Brain microvascular endothelial cell (primary cell): ENCODE measurements around the gene ASIC2.

Source experiments
- DNase-seq: peaks from one replicate; pipeline ENCODE4 v3.0.0-alpha.2; 2020
- H3K27ac ChIP-seq: fragments of 250-450 bp; sonication (Bioruptor Pico); 2 replicates; pipeline ENCODE4 v1.5.1; 2020; ENCODE audit warnings: mild to moderate bottlenecking, moderate library complexity
- H3K27me3 ChIP-seq: fragments of 250-450 bp; sonication (Bioruptor Pico); replicated peaks from 2 replicates; pipeline ENCODE4 v1.5.1; 2020; ENCODE audit warnings: mild to moderate bottlenecking
- H3K36me3 ChIP-seq: fragments of 250-450 bp; sonication (Bioruptor Pico); replicated peaks from 2 replicates; pipeline ENCODE4 v1.5.1; 2020; ENCODE audit warnings: mild to moderate bottlenecking
- H3K4me3 ChIP-seq: 2 replicates; pipeline ENCODE4 v1.5.1; 2011; ENCODE audit warnings: low read depth, mild to moderate bottlenecking, control low read depth, low read length, moderate library complexity
- CTCF ChIP-seq: IDR thresholded peaks from 2 replicates; pipeline ENCODE4 v1.5.1; 2011; ENCODE audit warnings: low read depth, mild to moderate bottlenecking, moderate library complexity, low read length, control low read depth, inconsistent platforms; ENCODE audit errors: missing control alignments
- in situ Hi-C: cut with HindIII; loops from 2 replicates; pipeline ENCODE4 v1.10.0; 2017; ENCODE audit warnings: low sequenced_read_pairs, low pct_ligation_motif_present

ASIC2 gene

GRCh38 chr17:33106525-33107165 lies 186.4 kb downstream of the ASIC2 start:
- Histone ChIP-seq H3K27me3 (no peaks in the 10 kb centered on the region), H3K4me3 (no peak overlapping the region), H3K27ac (no peak overlapping the region), H3K36me3 (no peaks in the 10 kb centered on the region)
- no peak for TF ChIP-seq CTCF
- DNase-seq: no peak
- in situ Hi-C loops: no loop called here

- no peak overlapping the region for H3K4me3 ChIP-seq
- no peak for DNase-seq
- no peaks in the 10 kb centered on the region for H3K36me3 ChIP-seq
- in situ Hi-C loops: no loop called here
- TF ChIP-seq CTCF: no peak
- no peaks in the 10 kb centered on the region for H3K27me3 ChIP-seq
- no peak overlapping the region for H3K27ac ChIP-seq
These were observed 187.2 kb downstream of the ASIC2 start for GRCh38 chr17:33105911-33106310.

GRCh38 chr17:33099906-33100305 lies 193.2 kb downstream of the ASIC2 start:
- Histone ChIP-seq H3K36me3 (no peaks in the 10 kb centered on the region), H3K27ac (no peak overlapping the region), H3K4me3 (no peak overlapping the region), H3K27me3 (no peaks in the 10 kb centered on the region)
- in situ Hi-C loops: no loop called here
- DNase-seq: no peak
- TF ChIP-seq CTCF: no peak

- DNase-seq: no peak
- no peaks in the 10 kb centered on the region for H3K27me3 ChIP-seq
- TF ChIP-seq CTCF: no peak
- in situ Hi-C loops: no loop called here
- H3K36me3 ChIP-seq: no peaks in the 10 kb centered on the region
- no peak overlapping the region for H3K27ac ChIP-seq
- H3K4me3 ChIP-seq: no peak overlapping the region
These were observed 193.8 kb downstream of the ASIC2 start for GRCh38 chr17:33099252-33099651.

- H3K27ac ChIP-seq: no peak overlapping the region
- no peaks in the 10 kb centered on the region for H3K27me3 ChIP-seq
- no peaks in the 10 kb centered on the region for H3K36me3 ChIP-seq
- DNase-seq: no peak
- in situ Hi-C loops: no loop called here
- no peak for TF ChIP-seq CTCF
- H3K4me3 ChIP-seq: no peak overlapping the region
These were observed 195.7 kb downstream of the ASIC2 start for GRCh38 chr17:33097411-33097810.

GRCh38 chr17:33096161-33096560 lies 196.9 kb downstream of the ASIC2 start:
- Histone ChIP-seq H3K36me3 (no peaks in the 10 kb centered on the region), H3K4me3 (no peak overlapping the region), H3K27me3 (no peaks in the 10 kb centered on the region), H3K27ac (no peak overlapping the region)
- in situ Hi-C loops: no loop called here
- DNase-seq: no peak
- no peak for TF ChIP-seq CTCF
